Kidney epithelial cell (primary cell): Measurements from ENCODE around the gene CMTM2. TPM values are rescaled to one million over a fixed set of nuclear protein-coding genes. Genes with fewer than 3 reads are reported as not detected.
A peak's percentile ranks its signal among the peaks of the same experiment; 100 is the strongest.

Source experiments
- DNase-seq: peaks from one replicate; pipeline ENCODE4 v3.0.0-alpha.2; 2010; ENCODE audit warnings: low read depth
- H3K27me3 ChIP-seq: 2 replicates; pipeline ENCODE4 v1.6.0; 2011; ENCODE audit warnings: low read length; ENCODE audit not compliant: control insufficient read depth, insufficient read depth
- H3K36me3 ChIP-seq: 2 replicates; pipeline ENCODE4 v1.5.1; 2011; ENCODE audit warnings: low read length; ENCODE audit not compliant: control insufficient read depth, insufficient read depth
- H3K4me3 ChIP-seq: 2 replicates; pipeline ENCODE4 v1.5.1; 2011; ENCODE audit warnings: low read depth, mild to moderate bottlenecking, control low read depth, low read length
- CTCF ChIP-seq: IDR thresholded peaks from 2 replicates; pipeline ENCODE4 v1.5.1; 2011; ENCODE audit warnings: mild to moderate bottlenecking, moderate library complexity, low read length, control low read depth, inconsistent platforms; ENCODE audit not compliant: insufficient read depth, poor library complexity, severe bottlenecking
- total RNA-seq: library from RNA; depleted of rRNA; stranded (reverse); fragments of >200 nt; gene quantifications from 2 replicates; pipeline ENCODE4 v1.2.3, GENCODE V29; 2015

CMTM2 gene
- total RNA-seq, 1 donor from 2014 or later, result 0.54 TPM

GRCh38 chr16:66604376-66605176 lies 25.3 kb downstream of the CMTM2 start, which contains the start of gene CMTM3:
CMTM3 (plus strand) TSS chr16:66604704; CDS start chr16:66604806, 102 bp downstream.
- no peak for DNase-seq
- peak; percentile 50 for TF ChIP-seq CTCF

GRCh38 chr16:66605177-66605978 lies 26.1 kb downstream of the CMTM2 start:
- no peak for DNase-seq
- no peak for TF ChIP-seq CTCF

More at GRCh38 chr16:66604376-66605176, 25.3 kb downstream of the CMTM2 start, which contains the start of gene CMTM3:
- Histone ChIP-seq H3K36me3 (peaks cover 5% of the 10 kb centered on the region), H3K4me3 (peak within 1 kb of the TSS; percentile 84), H3K27me3 (no peaks in the 10 kb centered on the region)

GRCh38 chr16:66605979-66606751 lies 26.9 kb downstream of the CMTM2 start:
- no peaks in the 10 kb centered on the region for H3K27me3 ChIP-seq
- no peak for TF ChIP-seq CTCF
- no peak for DNase-seq
- H3K36me3 ChIP-seq, result peaks cover 10% of the 10 kb centered on the region
- H3K4me3 ChIP-seq, result peak overlapping the region; percentile 84

More at GRCh38 chr16:66605177-66605978, 26.1 kb downstream of the CMTM2 start:
- peak overlapping the region; percentile 84 for H3K4me3 ChIP-seq
- H3K27me3 ChIP-seq, result no peaks in the 10 kb centered on the region
- peaks cover 10% of the 10 kb centered on the region for H3K36me3 ChIP-seq

GRCh38 chr16:66608241-66609138 lies 29.2 kb downstream of the CMTM2 start:
- H3K4me3 ChIP-seq, result no peak overlapping the region
- TF ChIP-seq CTCF, result peak; percentile 95
- no peaks in the 10 kb centered on the region for H3K27me3 ChIP-seq
- peaks cover 10% of the 10 kb centered on the region for H3K36me3 ChIP-seq
- peak; percentile 71 for DNase-seq

GRCh38 chr16:66609139-66609510 lies 29.9 kb downstream of the CMTM2 start:
- no peak for TF ChIP-seq CTCF
- Histone ChIP-seq H3K27me3 (no peaks in the 10 kb centered on the region), H3K36me3 (peaks cover 10% of the 10 kb centered on the region), H3K4me3 (no peak overlapping the region)
- DNase-seq, result no peak
